Neural cell (in vitro differentiated cells): ENCODE results near the gene ZNF784. TPM values are rescaled to one million over a fixed set of nuclear protein-coding genes. Genes with fewer than 3 reads are reported as not detected.

Experiments used
- H2AFZ ChIP-seq: fragments of 200-600, 300-800 bp; sonication (generic), shearing (Covaris generic); 2 replicates; pipeline ENCODE4 v1.6.0; 2014; ENCODE audit warnings: low read depth, mild to moderate bottlenecking, antibody characterized with exemption, low read length, moderate library complexity
- H3F3A ChIP-seq: fragments of 200-600 bp; shearing (Covaris generic); 2 replicates; pipeline ENCODE4 v1.6.1; 2016; ENCODE audit warnings: mild to moderate bottlenecking, moderate library complexity, mixed read lengths, antibody characterized with exemption, low read length; ENCODE audit not compliant: insufficient read depth, poor library complexity, severe bottlenecking
- H3K27ac ChIP-seq: fragments of 200-600, 300-800 bp; sonication (generic), shearing (Covaris generic); 2 replicates; pipeline ENCODE4 v1.5.1; 2014; ENCODE audit warnings: mild to moderate bottlenecking, low read length, moderate library complexity
- H3K27me3 ChIP-seq: fragments of 300-800, 200-600 bp; sonication (generic), shearing (Covaris generic); 2 replicates; pipeline ENCODE4 v1.6.0; 2014; ENCODE audit warnings: mild to moderate bottlenecking, low read depth, low read length, moderate library complexity; ENCODE audit not compliant: insufficient read depth
- H3K36me3 ChIP-seq: fragments of 300-800, 200-600 bp; sonication (generic), shearing (Covaris generic); 2 replicates; pipeline ENCODE4 v1.5.1; 2014; ENCODE audit warnings: mild to moderate bottlenecking, antibody characterized with exemption, low read length, moderate library complexity; ENCODE audit not compliant: insufficient read depth
- H3K4me2 ChIP-seq: fragments of 300-800, 200-600 bp; sonication (generic), shearing (Covaris generic); 2 replicates; pipeline ENCODE4 v1.6.0; 2014; ENCODE audit warnings: mild to moderate bottlenecking, low read length
- H3K4me3 ChIP-seq: fragments of 300-800, 200-600 bp; sonication (generic), shearing (Covaris generic); 2 replicates; pipeline ENCODE4 v1.5.1; 2014; ENCODE audit warnings: mild to moderate bottlenecking, low read length, moderate library complexity
- H3K79me2 ChIP-seq: fragments of 200-600 bp; shearing (Covaris generic); replicated peaks from 2 replicates; pipeline ENCODE4 v1.6.0; 2014; ENCODE audit warnings: mild to moderate bottlenecking, low read length, moderate library complexity; ENCODE audit not compliant: insufficient read depth
- H3K9ac ChIP-seq: fragments of 300-800, 200-600 bp; sonication (generic), shearing (Covaris generic); 2 replicates; pipeline ENCODE4 v1.6.1; 2016; ENCODE audit warnings: mild to moderate bottlenecking, low read length, mixed read lengths
- H3K9me2 ChIP-seq: fragments of 200-600 bp; shearing (Covaris generic); 2 replicates; pipeline ENCODE4 v1.6.1; 2016; ENCODE audit warnings: mild to moderate bottlenecking, low read length, mixed read lengths; ENCODE audit not compliant: insufficient read depth
- H3K9me3 ChIP-seq: fragments of 200-600, 300-800 bp; sonication (generic), shearing (Covaris generic); 2 replicates; pipeline ENCODE4 v1.6.1; 2016; ENCODE audit warnings: mild to moderate bottlenecking, mixed run types, low read length, moderate library complexity, mixed read lengths
- H4K20me1 ChIP-seq: fragments of 200-600 bp; shearing (Covaris generic); 2 replicates; pipeline ENCODE4 v1.6.1; 2016; ENCODE audit warnings: mild to moderate bottlenecking, mixed run types; ENCODE audit not compliant: insufficient read depth
- EP300 ChIP-seq: fragments of 450-650 bp; conservative IDR thresholded peaks from 2 replicates; pipeline ENCODE4 v1.6.1; 2014; ENCODE audit warnings: antibody characterized with exemption, mild to moderate bottlenecking, moderate library complexity; ENCODE audit not compliant: poor library complexity, severe bottlenecking
- EZH2 ChIP-seq: fragments of 200-600, 300-800 bp; shearing (Covaris generic), sonication (generic); IDR thresholded peaks from 2 replicates; pipeline ENCODE4 v1.6.1; 2014; ENCODE audit warnings: antibody characterized with exemption, low read length, borderline replicate concordance, mild to moderate bottlenecking; ENCODE audit not compliant: insufficient read depth, poor library complexity, severe bottlenecking
- MXI1 ChIP-seq: fragments of 450-650 bp; conservative IDR thresholded peaks from 2 replicates; pipeline ENCODE4 v1.6.1; 2014; ENCODE audit warnings: antibody characterized with exemption, mild to moderate bottlenecking; ENCODE audit not compliant: poor library complexity, severe bottlenecking
- POLR2AphosphoS5 ChIP-seq: IDR thresholded peaks from 2 replicates; pipeline ENCODE4 v1.6.1; 2012
- RAD21 ChIP-seq: fragments of 450-650 bp; conservative IDR thresholded peaks from 2 replicates; pipeline ENCODE4 v1.6.1; 2014; ENCODE audit warnings: antibody characterized with exemption, mild to moderate bottlenecking, moderate library complexity
- SMC3 ChIP-seq: fragments of 450-650 bp; conservative IDR thresholded peaks from 2 replicates; pipeline ENCODE4 v1.6.1; 2014; ENCODE audit warnings: antibody characterized with exemption, mild to moderate bottlenecking, moderate library complexity; ENCODE audit not compliant: poor library complexity
- TAF1 ChIP-seq: IDR thresholded peaks from 2 replicates; pipeline ENCODE4 v1.6.1; 2012; ENCODE audit warnings: low read depth
- polyA plus RNA-seq: library from polyadenylated mRNA; depleted of rRNA; stranded (reverse); fragments of >200 nt; gene quantifications from 2 replicates; pipeline ENCODE4 v1.2.3, GENCODE V29; 2014
- TF ChIP-seq, protein P1 (sequence below): IDR thresholded peaks from 2 replicates; pipeline ENCODE4 v1.6.1; 2012; ENCODE audit warnings: borderline replicate concordance
- TF ChIP-seq, protein P2 (sequence below): fragments of 450-650 bp; IDR thresholded peaks from 2 replicates; pipeline ENCODE4 v1.5.1; 2014; ENCODE audit warnings: antibody characterized with exemption, mild to moderate bottlenecking, moderate library complexity; ENCODE audit not compliant: poor library complexity, severe bottlenecking

ZNF784 gene
- polyA plus RNA-seq, 1 donor from 2014 or later, result 10.3 TPM

DNA sequence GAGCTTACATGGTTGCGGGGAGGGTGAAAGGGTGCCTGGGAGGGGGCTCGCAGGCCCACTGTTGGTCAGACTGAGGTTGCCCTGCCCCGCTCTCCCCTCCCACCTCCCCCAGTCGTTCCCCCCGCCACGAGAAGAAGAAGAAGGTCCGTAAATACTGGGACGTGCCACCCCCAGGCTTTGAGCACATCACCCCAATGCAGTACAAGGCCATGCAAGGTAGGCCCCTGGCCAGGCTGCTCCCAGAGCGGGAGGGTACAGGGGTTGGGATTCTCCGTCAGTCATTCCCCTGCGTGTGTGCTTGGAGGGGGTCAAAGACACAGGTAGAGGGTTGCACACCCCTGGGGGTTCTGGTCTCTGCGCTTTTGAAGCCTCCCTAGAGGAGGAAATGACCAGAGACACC lies 36.0 kb upstream of the ZNF784 start:
- Histone ChIP-seq H4K20me1 (peaks cover 42% of the 10 kb centered on the region), H3K4me2 (no peak overlapping the region), H3K27ac (no peak overlapping the region), H3K9ac (no peak overlapping the region), H3K27me3 (no peaks in the 10 kb centered on the region), H3K36me3 (no peaks in the 10 kb centered on the region), H2AFZ (no peak overlapping the region), H3K9me3 (no peaks in the 10 kb centered on the region), H3K9me2 (no peaks in the 10 kb centered on the region), H3F3A (no peaks in the 10 kb centered on the region), H3K79me2 (peaks cover 43% of the 10 kb centered on the region), H3K4me3 (no peak overlapping the region)
- no peak for TF ChIP-seq EP300
- no peak for TF ChIP-seq EZH2
- no peak for TF ChIP-seq MXI1
- TF ChIP-seq, protein P1, sequence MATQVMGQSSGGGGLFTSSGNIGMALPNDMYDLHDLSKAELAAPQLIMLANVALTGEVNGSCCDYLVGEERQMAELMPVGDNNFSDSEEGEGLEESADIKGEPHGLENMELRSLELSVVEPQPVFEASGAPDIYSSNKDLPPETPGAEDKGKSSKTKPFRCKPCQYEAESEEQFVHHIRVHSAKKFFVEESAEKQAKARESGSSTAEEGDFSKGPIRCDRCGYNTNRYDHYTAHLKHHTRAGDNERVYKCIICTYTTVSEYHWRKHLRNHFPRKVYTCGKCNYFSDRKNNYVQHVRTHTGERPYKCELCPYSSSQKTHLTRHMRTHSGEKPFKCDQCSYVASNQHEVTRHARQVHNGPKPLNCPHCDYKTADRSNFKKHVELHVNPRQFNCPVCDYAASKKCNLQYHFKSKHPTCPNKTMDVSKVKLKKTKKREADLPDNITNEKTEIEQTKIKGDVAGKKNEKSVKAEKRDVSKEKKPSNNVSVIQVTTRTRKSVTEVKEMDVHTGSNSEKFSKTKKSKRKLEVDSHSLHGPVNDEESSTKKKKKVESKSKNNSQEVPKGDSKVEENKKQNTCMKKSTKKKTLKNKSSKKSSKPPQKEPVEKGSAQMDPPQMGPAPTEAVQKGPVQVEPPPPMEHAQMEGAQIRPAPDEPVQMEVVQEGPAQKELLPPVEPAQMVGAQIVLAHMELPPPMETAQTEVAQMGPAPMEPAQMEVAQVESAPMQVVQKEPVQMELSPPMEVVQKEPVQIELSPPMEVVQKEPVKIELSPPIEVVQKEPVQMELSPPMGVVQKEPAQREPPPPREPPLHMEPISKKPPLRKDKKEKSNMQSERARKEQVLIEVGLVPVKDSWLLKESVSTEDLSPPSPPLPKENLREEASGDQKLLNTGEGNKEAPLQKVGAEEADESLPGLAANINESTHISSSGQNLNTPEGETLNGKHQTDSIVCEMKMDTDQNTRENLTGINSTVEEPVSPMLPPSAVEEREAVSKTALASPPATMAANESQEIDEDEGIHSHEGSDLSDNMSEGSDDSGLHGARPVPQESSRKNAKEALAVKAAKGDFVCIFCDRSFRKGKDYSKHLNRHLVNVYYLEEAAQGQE, result no peak
- no peak for TF ChIP-seq POLR2AphosphoS5
- no peak for TF ChIP-seq SMC3
- TF ChIP-seq TAF1, result no peak
- TF ChIP-seq, protein P2, sequence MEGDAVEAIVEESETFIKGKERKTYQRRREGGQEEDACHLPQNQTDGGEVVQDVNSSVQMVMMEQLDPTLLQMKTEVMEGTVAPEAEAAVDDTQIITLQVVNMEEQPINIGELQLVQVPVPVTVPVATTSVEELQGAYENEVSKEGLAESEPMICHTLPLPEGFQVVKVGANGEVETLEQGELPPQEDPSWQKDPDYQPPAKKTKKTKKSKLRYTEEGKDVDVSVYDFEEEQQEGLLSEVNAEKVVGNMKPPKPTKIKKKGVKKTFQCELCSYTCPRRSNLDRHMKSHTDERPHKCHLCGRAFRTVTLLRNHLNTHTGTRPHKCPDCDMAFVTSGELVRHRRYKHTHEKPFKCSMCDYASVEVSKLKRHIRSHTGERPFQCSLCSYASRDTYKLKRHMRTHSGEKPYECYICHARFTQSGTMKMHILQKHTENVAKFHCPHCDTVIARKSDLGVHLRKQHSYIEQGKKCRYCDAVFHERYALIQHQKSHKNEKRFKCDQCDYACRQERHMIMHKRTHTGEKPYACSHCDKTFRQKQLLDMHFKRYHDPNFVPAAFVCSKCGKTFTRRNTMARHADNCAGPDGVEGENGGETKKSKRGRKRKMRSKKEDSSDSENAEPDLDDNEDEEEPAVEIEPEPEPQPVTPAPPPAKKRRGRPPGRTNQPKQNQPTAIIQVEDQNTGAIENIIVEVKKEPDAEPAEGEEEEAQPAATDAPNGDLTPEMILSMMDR, result no peak
- TF ChIP-seq RAD21, result no peak

DNA sequence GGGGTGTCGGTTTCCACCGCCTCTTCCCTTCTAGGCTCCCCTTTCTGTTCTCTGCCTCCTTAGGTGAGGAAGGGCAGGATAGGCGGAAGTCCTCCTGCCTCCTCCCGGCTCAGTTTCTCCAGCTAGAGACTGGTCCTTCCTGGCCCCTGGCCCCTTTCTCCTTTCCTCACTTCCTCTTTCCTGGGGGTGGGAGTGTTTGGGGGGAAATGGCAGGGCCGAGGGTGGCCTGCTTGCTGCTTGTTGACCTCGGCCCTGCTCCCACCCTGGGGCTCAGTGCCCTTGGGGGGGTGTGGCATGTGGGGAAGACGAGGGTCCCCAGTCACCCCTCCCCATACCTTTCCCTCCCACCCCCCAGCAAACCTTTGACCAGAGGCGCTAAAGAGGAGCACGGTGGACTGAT lies 35.5 kb upstream of the ZNF784 start:
- H3K9ac ChIP-seq, result no peak overlapping the region
- no peaks in the 10 kb centered on the region for H3K36me3 ChIP-seq
- H3K27ac ChIP-seq, result no peak overlapping the region
- no peaks in the 10 kb centered on the region for H3F3A ChIP-seq
- peaks cover 43% of the 10 kb centered on the region for H3K79me2 ChIP-seq
- no peak overlapping the region for H2AFZ ChIP-seq
- no peaks in the 10 kb centered on the region for H3K9me3 ChIP-seq
- no peak overlapping the region for H3K4me2 ChIP-seq
- no peaks in the 10 kb centered on the region for H3K27me3 ChIP-seq
- TF ChIP-seq SMC3, result no peak
- no peak for TF ChIP-seq TAF1
- no peak for TF ChIP-seq RAD21
- no peak for TF ChIP-seq EZH2
- TF ChIP-seq, protein P2, result no peak
- TF ChIP-seq EP300, result no peak
- no peak for TF ChIP-seq MXI1
- no peak for TF ChIP-seq POLR2AphosphoS5
- TF ChIP-seq, protein P1, result no peak
- no peak overlapping the region for H3K4me3 ChIP-seq
- peaks cover 42% of the 10 kb centered on the region for H4K20me1 ChIP-seq
- H3K9me2 ChIP-seq, result no peaks in the 10 kb centered on the region
